Breast epithelium (tissue), 3 donors: ENCODE results near the gene ANKRD10.

ENCODE experiments used
- CTCF ChIP-seq, 3 donors: fragments of 450-650 bp; IDR thresholded peaks; one replicate each; pipeline ENCODE4 v1.5.1; 2016 to 2017; ENCODE audit warnings: antibody characterized with exemption in 3 of 3, mild to moderate bottlenecking in 3 of 3, moderate library complexity in 3 of 3
- POLR2A ChIP-seq: fragments of 450-650 bp; IDR thresholded peaks from one replicate; pipeline ENCODE4 v1.6.1; 2016; ENCODE audit warnings: antibody characterized with exemption, mild to moderate bottlenecking, moderate library complexity
- POLR2AphosphoS5 ChIP-seq, 3 donors: sonication (generic); formaldehyde crosslinking; IDR thresholded peaks; one replicate each; pipeline ENCODE4 v1.6.1; 2017; ENCODE audit warnings: antibody characterized with exemption in 3 of 3

- TF ChIP-seq CTCF (IDR thresholded peaks at IDR 0.05) (no peak), POLR2A (no peak), POLR2AphosphoS5 (IDR thresholded peaks at IDR 0.05) (no peak)
Measured at GRCh38 chr13:110832205-110832479, 82.7 kb downstream of the ANKRD10 start.
